GM19025 (cell line): ENCODE measurements around the gene RPS8.
A peak's percentile ranks its signal among the peaks of the same experiment; 100 is the strongest.
"Not testable (repeated sequence)": the region's sequence is repeated elsewhere in the genome, so short reads cannot be mapped to it uniquely, and the experiment has no call there.

Experiments used
- ATAC-seq: cut with Tn5 transposase; IDR thresholded peaks from one replicate; pipeline ENCODE4 v1.9.1; 2021; ENCODE audit warnings: mild to moderate bottlenecking, low read depth, moderate library complexity; ENCODE audit not compliant: unreplicated experiment

Gene RPS8

DNA sequence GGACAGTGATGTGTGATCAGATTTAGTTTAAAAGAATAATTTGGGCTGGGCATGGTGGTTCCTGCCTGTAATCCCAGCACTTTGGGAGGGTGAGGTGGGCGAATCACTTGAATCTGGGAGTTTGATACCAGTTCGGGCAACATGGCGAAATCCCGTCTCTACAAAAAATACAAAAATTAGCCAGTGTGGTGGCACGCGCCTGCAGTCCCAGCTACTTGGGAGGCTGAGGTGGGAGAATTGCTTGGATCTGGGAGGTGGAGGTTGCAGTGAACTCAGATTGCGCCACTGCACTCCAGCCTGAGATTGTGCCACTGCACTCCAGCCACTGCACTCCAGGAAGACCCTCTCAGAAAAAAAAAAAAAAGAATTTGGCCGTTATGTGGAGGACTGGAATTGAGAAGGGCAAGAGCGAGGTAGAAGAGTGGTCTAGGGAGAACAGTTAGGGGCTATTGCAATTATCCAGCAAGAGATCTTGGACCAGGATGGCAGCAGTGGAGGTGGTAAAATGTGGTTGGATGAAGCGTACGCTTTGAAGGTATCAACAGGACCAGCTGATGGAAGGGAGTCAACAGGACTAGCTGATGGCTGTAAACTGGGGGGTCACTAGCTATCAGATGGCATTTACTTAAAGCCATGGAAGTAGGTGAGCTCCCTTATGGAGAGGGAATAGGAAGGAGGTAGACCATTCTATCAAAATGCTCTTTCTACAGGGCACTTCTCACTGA, 42.6 kb downstream of the RPS8 start:
- no peak for ATAC-seq

GRCh38 chr1:44819196-44819607, 43.9 kb downstream of the RPS8 start:
- no peak for ATAC-seq

DNA sequence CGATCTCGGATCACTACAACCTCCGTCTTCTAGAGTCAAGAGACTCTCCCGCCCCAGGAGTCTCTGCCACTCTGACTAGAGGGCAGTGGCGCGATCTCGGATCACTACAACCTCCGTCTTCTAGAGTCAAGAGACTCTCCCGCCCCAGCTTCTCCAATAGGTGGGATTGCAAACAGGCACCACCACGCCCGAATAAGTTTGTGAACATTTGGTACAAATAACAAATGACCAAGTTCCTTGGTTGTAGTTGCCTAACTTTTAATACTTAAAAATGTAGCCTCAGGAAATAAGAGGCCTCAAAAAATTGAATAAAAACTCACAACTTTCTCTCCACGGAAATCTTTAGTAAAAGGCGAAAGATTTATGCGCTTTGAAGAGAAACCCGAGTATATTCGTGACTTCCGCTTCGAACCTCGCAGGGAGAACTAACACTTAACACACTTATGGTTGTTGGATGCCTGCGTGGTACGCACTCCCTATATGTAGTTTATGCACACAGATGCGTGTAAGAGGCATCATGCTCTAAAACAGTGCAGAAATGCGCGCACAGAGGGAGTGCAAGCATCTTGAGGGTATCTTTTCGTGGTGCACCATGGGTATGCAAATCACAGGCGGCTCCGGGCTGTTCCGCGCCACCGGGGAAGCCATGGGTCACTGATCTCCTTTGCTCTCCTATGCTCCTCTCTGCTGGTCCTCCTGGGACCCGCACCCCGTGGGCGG, 44.4 kb downstream of the RPS8 start:
- ATAC-seq = peak; percentile 76

DNA sequence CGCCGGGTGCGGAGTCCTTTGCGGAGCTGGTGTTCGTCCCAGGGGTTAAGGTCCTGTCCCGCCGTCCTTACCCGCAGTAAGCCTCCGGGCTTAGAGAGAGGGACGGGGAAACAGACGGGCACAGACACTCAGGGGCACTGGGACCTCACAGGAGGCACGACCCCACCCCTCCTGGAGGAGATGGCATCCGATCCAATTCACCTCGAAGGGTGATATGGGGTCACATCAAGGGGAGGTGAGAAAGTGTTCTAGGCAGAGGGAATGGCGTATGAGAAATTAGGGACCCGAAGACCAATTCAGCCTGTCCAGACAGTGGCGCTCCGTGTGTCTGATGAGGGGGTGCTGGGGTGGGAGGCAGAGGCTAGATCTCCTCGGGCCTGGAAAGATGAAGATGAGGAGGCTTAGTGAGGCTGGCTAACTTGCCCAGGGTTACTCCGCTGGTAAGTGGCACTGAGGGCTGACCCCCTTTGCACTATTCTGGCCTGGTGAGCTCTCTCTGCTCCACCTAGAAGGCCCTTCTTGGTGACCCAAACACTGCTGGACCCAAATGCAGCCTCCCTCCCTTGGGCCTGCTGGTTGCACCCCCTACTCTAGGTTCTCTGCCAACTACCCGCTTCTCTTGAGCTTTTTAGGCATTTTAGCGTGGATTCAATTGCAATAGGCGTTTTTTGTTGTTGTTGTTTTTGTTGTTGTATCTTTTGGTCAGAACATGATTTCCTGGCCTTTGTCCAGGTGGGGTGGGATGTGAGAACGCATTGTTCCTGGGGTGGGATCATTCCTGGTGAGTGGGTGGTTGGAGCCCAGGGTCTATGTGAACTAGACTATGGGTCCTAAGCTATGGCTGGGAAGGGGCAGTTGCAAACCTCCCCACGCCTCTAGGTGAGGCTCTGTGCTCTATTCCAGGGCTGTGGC, 45.2 kb downstream of the RPS8 start:
- ATAC-seq = no peak

GRCh38 chr1:44821240-44821715, 45.9 kb downstream of the RPS8 start:
- ATAC-seq = no peak

DNA sequence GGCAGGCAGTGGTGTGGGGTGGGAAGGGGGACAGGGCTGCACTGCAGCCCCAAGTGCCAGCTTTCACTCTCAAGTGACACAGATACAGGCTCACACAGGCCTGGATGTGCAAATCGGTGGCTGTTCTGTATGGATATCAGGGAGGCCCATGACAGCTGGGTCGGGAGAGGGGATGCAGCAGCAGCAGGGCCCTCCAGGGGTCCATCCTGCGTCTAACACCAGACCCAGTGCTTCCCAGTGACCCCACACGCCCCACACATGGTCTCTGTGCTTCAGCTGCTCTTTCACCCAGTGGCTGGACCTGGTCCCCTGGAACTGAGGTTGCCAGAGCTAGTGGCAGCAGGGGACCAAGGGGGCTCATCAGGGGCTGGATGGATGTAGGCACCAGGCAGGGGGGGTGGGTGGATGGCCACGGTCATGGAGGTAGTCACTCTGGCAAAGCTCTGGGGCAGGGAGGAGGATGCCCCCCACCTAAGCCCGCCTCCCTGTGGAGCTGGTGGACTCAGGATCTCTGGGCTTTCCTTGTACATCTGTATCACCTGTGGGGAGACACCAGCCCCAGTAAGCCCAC, 46.9 kb downstream of the RPS8 start:
- no peak for ATAC-seq

GRCh38 chr1:44822981-44823451, 47.7 kb downstream of the RPS8 start:
- ATAC-seq = no peak

DNA sequence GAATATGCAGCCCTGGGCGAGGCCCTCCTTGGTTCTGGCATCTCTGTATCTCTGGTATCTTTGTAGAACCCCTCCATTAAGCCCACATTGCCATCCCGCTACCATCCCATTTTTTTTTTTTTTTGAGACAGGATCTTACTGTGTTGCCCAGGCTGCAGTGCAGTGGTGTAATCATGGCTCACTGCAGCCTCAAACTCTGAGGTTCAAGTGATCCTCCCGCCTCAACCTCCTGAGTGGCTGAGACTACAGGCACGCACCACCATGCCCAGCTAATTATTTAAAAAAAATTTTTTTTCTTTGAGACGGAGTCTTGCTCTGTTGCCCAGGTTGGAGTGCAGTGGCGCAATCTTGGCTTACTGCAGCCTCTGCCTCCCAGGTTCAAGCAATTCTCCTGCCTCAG, 49.1 kb downstream of the RPS8 start:
- not testable (repeated sequence) for ATAC-seq

- ATAC-seq = no peak
Measured at GRCh38 chr1:44826375-44827196, 51.2 kb downstream of the RPS8 start.

DNA sequence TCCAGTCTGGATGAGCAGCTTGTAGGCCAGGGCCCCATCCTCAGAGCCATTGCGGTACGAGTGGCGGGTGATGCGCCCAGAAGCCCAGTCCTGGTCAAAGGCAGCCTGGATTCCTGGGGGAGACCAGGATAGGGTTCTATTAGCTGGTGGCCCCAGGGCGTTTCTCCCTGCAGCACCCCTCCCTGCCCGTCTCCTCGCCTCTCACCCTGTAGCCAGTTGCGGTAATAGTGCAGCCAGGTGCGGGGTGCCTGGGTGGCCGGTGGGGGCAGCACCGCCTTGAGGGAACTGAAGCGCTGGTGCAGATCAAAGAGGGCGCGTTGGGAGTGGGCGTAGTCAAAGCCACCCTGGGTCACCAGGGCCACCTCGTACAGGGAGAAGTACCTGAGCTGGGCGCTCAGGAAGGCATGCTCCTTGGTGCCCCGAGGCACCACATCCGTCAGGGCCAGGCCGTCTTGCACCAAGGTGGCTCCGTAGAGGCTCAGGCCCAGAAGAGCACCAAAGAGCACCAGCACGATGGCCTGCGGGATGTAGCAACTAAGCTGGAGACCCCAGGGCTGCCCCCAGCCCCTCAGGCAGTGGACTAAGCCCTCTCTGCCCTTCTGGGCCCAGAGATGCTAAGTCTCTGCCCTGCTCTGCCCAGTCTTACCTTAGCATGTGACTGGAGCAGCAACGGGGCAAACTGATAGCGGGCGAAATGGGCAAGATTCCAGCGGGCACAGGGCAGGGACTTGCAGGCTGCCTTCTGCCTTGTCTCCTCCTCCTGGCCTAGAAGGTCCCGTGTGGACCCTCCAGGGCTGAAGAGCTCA, 52.1 kb downstream of the RPS8 start:
- ATAC-seq = no peak

- ATAC-seq = no peak
Measured at GRCh38 chr1:44828003-44828651, 52.8 kb downstream of the RPS8 start.
